Neural cell (in vitro differentiated cells): ENCODE results near the gene CCR3.

Experiments
- POLR2AphosphoS5 ChIP-seq: IDR thresholded peaks from 2 replicates; pipeline ENCODE4 v1.6.1; 2012
- TAF1 ChIP-seq: IDR thresholded peaks from 2 replicates; pipeline ENCODE4 v1.6.1; 2012; ENCODE audit warnings: low read depth

DNA sequence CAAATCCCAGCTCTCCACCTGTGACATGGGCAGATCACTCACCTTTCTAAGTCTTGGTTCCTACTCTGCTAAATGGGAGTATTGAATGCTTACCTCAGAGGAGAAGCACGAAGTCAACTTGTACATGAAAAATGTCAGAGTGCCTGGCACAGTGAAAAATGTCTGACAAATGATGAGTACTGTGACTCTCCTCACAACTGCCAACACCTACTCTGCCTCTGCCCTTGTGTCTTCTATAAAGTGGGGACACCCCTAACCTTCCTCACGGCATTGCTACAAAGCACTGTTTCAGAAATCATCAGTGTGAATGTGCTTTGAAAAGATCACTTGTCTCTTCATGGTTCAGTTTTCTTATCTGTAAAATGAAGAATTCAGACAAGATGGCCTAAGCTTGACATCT lies 33.2 kb upstream of the CCR3 start:
- TF ChIP-seq TAF1 = no peak
- TF ChIP-seq POLR2AphosphoS5 = no peak
